ENCODE measurements around the gene ROR1.
A peak's percentile ranks its signal among the peaks of the same experiment; 100 is the strongest.

ROR1 gene

DNA sequence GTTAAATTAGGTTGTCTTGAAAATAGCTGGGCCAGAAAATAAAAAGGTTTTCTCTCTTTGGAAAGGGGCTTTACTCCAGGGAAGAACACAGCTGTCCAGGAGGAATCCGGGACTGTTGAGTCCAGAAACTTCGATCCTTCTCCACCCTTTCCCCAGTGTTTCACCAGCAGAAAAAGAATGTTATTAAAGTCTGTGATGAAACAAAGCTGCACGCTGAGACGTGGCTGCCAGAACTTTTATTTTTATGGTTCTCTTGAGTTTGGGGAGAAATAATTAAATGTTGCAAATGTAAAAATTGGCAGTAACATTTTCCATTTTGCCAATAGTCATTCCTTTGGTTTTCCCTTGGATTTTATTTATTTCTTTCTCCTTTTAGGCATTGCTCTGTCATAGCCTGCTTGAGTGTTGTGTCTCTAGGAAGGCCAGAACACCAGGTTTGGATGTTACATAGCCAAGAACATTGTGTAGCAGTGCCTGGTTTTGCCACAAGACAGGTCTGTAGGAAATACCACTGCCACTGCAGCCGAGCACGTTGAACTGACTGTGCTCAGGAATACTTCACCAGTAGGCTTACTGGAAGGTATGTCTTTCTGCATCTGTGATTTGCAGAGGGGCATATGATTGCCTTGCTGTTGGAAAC, 87.4 kb downstream of the ROR1 start:
- no peak for DNase-seq

DNA sequence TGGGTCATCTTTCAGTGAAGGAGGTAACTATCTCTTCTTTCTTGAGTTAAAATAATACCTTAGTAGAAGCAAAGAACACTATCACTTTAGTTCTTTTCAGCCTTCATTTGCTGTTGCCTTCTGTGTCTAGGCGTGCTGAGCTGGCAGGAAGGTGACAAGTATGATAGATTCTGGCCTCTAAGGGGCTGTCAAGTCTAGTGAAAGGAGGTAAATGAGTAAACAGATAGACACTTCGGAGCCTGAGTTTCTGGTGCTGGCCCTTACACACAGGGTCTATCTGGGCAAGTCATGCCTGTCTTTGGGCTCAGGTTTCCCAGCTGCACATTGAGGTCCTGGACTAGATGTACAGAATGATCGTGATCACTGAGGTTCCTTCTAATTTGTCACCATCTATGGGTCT, 89.3 kb downstream of the ROR1 start:
- no peak for DNase-seq

DNA sequence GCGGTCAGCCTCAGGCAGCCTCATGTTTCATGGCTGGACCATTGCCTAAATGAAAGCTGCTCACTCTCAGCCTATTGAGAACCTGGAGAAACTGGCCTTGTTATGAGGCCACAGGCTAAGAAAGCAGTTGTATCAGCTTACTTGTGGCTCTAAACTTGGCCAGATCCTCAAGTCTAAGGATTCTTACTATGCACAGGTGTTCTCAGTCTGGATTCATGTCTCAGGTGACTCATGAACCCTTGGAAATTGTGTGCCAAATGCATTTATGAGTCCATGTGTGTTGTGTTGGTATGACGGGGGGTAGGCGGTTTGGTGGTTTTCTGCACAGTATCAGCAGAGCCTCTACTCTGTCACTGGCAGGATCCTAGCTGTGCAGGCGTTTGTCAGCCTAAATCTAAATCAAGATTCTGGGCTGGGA, 90.4 kb downstream of the ROR1 start:
- DNase-seq = no peak

- DNase-seq = no peak
Measured at GRCh38 chr1:63865561-63865960, 91.7 kb downstream of the ROR1 start.

GRCh38 chr1:63866084-63866483, 92.3 kb downstream of the ROR1 start:
- no peak for DNase-seq

GRCh38 chr1:63867429-63868176, 93.8 kb downstream of the ROR1 start:
- DNase-seq = no peak

GRCh38 chr1:63868268-63868781, 94.5 kb downstream of the ROR1 start:
- DNase-seq = no peak

- no peak for DNase-seq
Measured at GRCh38 chr1:63870152-63870551, 96.3 kb downstream of the ROR1 start.

- no peak for DNase-seq
Measured at GRCh38 chr1:63871463-63871862, 97.6 kb downstream of the ROR1 start.

DNA sequence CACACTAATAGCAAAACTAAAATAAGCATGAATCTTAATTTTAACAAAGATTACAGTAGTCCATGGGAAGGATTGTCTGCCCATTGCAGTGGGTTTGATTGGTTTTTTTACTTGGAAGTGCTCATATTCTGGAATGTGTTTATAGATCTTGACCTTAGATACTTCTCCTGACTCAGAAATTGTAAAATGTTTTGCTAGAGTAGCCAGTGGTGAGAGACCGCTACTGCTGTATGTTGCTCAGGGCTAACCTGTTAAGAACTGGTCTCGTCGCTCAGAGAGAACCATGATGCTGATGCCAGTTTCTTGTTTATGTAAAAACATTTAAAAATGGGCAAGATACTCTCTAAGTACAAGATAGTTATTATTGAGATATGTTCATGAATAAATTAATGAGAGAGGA, 99.9 kb downstream of the ROR1 start:
- DNase-seq = no peak

GRCh38 chr1:63874278-63874880, 100.6 kb downstream of the ROR1 start:
- no peak for DNase-seq

GRCh38 chr1:63875636-63876035, 101.8 kb downstream of the ROR1 start:
- no peak for DNase-seq

GRCh38 chr1:63877021-63877767, 103.4 kb downstream of the ROR1 start:
- DNase-seq = no peak

DNA sequence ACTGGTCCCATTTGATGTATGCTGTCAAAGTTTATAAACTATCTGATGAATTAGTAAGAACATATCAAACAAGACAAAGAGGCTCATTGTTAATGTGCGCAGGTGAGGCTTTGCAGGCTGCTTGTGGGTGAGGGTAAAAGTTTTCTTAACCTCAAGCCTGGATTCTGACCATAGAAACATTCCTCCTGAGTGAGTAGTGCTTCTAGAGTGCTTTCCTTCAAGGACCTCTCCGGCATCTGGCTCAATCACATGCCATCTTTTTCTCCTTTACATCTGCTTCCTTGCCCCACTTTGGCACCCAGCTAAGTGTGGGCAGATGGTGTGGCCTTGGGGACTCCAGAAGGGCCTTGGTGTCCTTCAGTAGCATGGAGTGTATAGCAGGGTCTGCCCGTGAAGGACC, 104.0 kb downstream of the ROR1 start:
- peak; percentile 24 for DNase-seq

DNA sequence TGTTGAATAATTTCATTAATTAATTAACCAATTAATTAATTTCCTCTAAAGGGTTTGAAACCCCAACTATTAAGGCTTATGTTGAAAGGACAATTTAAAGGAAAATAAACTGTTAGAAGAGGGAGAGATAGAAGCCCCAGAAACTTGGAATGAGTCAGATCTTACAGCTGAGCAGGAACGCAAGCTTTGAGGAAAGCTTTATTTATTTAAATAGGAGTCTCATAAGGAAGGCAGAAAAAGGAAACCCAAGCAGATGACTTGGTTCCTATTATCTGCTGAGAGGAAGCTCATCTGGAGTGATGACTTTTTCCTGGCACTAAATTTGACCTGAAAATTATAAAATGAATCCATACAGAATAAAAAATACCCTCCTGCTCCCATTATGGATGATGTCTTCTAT, 105.1 kb downstream of the ROR1 start:
- DNase-seq = no peak

- DNase-seq = no peak
Measured at GRCh38 chr1:63880958-63881576, 107.2 kb downstream of the ROR1 start.

GRCh38 chr1:63882048-63882704, 108.4 kb downstream of the ROR1 start:
- no peak for DNase-seq

GRCh38 chr1:63883494-63884235, 109.8 kb downstream of the ROR1 start:
- DNase-seq = no peak

GRCh38 chr1:63884486-63884885, 110.7 kb downstream of the ROR1 start:
- no peak for DNase-seq

DNA sequence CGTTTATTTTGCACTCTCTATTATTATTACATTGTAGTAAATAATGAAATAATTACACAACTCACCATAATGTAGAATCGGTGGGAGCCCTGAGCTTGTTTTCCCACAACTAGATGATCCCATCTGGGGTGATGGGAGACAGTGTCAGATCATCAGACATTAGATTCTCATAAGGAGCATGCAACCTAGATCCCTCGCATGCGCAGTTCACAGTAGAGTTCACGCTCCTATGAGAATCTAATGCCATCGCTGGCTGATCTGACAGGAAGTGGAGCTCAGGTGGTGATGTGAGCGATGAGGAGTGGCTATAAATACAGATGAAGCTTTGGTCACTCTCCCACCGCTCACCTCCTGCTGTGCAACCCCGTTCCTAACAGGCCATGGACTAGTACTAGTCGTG, 112.1 kb downstream of the ROR1 start:
- DNase-seq = no peak

- DNase-seq = no peak
Measured at GRCh38 chr1:63886340-63886739, 112.5 kb downstream of the ROR1 start.

GRCh38 chr1:63887809-63888208, 114.0 kb downstream of the ROR1 start:
- DNase-seq = no peak
